ENCODE data around the gene MAP4K5.
A peak's percentile ranks its signal among the peaks of the same experiment; 100 is the strongest.
"Not testable (repeated sequence)": the region's sequence is repeated elsewhere in the genome, so short reads cannot be mapped to it uniquely, and the experiment has no call there.

The MAP4K5 gene

DNA sequence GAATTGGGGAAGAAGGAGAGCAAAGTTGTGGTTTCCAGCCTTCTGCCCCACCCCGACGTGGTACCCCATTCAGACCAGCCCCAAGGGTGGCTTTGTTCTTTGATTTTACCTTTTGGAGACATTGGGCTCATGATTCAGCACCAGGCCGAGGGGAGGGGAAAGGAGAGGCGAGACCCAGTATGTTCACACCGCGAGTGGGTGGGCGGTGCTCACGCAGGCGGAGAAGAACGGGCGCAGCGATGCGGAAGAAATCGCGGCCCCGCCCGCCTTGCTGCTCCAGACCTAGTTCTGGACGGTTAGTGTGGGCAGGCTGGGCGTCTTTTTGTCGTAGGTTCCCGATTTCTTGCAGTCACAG lies 28.5 kb upstream of the MAP4K5 start:
- H3K9me3 ChIP-seq (ENCODE audit: insufficient read depth, low read length): no peaks in the 10 kb centered on the region
- peak overlapping the region; percentile 72 for H3K9ac ChIP-seq (ENCODE audit: insufficient read length, low read depth)
- peak; percentile 1 for DNase-seq (ENCODE audit: low read depth, low spot score)
- H3K27me3 ChIP-seq (ENCODE audit: insufficient read depth, insufficient read length): peaks cover 64% of the 10 kb centered on the region
- H3K4me3 ChIP-seq (ENCODE audit: insufficient read length, low read depth): peak overlapping the region; percentile 54
- no peaks in the 10 kb centered on the region for H3K36me3 ChIP-seq (ENCODE audit: insufficient read depth, insufficient read length, low read length)
- no peaks in the 10 kb centered on the region for H3K4me1 ChIP-seq (ENCODE audit: insufficient read depth, insufficient read length)
- TF ChIP-seq ZNF274 (IDR thresholded peaks at IDR 0.05; ENCODE audit: low read depth, low read length): no peak
- no peak for TF ChIP-seq SUZ12 (IDR thresholded peaks at IDR 0.05; ENCODE audit: extremely low read depth, insufficient read depth, insufficient read length)
- no peak for TF ChIP-seq YY1 (IDR thresholded peaks at IDR 0.05; ENCODE audit: insufficient read depth, insufficient read length)

DNA sequence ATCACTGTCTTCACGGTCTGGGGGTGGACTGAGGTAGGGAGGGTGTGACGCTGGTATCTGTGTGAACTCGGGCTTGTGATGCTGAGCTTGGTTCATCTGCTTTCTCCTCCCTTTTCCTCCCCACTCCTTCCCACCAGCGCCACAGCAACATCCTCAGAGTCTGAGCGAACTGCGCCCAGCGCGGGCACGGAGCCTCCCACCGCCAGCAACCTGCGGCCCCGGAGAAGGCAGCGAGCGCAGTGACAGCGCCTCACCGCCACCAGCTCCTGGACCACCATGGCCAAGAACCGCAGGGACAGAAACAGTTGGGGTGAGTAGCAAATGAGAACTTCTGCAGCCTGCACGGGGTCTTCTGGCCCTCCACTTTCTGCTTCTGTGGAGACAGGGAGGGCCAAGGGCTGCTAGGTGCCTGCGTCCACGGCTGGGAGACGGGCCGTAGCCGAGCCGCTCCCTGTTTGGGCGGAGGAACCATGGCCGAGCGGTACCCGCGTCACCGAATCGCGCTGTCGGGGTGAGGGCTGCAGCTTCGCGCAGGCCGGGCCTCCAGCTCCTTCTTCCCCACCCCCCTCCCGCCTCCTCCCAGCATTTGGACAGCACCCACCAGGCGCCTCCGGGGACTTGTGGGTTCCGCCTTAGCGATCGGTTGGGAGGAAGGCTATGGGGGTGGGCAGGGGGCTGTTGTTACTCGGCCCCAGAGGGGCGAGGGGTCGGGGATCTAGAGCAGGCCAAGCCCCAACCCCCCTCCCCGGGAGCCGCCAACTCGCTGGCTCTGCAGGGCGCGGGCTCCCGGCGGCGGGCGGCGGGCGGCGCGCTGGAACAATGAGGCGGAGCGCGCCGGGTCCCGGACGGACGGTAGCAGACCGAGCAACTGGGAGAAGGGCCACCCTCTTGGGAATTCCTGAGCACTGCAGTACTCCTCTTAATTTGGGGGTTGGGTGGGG lies 27.9 kb upstream of the MAP4K5 start, which contains the start of gene ATL1:
TSS of gene ATL1 (plus strand) at position 156 of the 941 bp plus-strand sequence. CDS start at position 277, 121 bp downstream.
- Histone ChIP-seq H3K4me1 (ENCODE audit: insufficient read depth, insufficient read length) (no peaks in the 10 kb centered on the region), H3K4me3 (ENCODE audit: insufficient read length, low read depth) (peak within 1 kb of the TSS; percentile 54), H3K27me3 (ENCODE audit: insufficient read depth, insufficient read length) (peaks cover 64% of the 10 kb centered on the region), H3K36me3 (ENCODE audit: insufficient read depth, insufficient read length, low read length) (no peaks in the 10 kb centered on the region), H3K9ac (ENCODE audit: insufficient read length, low read depth) (peak within 1 kb of the TSS; percentile 72), H3K9me3 (ENCODE audit: insufficient read depth, low read length) (no peaks in the 10 kb centered on the region)
- TF ChIP-seq YY1 (IDR thresholded peaks at IDR 0.05; ENCODE audit: insufficient read depth, insufficient read length) (no peak), SUZ12 (IDR thresholded peaks at IDR 0.05; ENCODE audit: extremely low read depth, insufficient read depth, insufficient read length) (no peak), ZNF274 (IDR thresholded peaks at IDR 0.05; ENCODE audit: low read depth, low read length) (no peak)
- peak; percentile 42 for DNase-seq (ENCODE audit: low read depth, low spot score)

DNA sequence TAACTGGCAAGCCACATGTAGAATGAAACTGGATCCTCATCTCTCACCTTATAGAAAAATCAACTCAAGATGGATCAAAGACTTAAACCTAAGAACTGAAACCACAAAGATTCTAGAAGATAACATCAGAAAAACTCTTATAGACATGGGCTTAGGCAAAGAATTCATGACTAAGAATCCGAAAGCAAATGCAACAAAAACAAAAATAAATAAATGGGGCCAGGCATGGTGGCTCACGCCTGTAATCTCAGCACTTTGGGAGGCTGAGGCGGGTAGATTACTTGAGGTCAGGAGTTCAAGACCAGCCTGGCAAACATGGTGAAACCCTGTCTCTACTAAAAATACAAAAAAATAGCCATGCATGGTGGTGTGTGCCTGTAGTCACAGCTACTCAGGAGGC lies 20.4 kb upstream of the MAP4K5 start:
- H3K9ac ChIP-seq (ENCODE audit: insufficient read length, low read depth); DNase-seq (ENCODE audit: low read depth, low spot score); H3K36me3 ChIP-seq (ENCODE audit: insufficient read depth, insufficient read length, low read length); H3K27me3 ChIP-seq (ENCODE audit: insufficient read depth, insufficient read length); H3K4me1 ChIP-seq (ENCODE audit: insufficient read depth, insufficient read length); H3K4me3 ChIP-seq (ENCODE audit: insufficient read length, low read depth); H3K9me3 ChIP-seq (ENCODE audit: insufficient read depth, low read length): not testable (repeated sequence)

DNA sequence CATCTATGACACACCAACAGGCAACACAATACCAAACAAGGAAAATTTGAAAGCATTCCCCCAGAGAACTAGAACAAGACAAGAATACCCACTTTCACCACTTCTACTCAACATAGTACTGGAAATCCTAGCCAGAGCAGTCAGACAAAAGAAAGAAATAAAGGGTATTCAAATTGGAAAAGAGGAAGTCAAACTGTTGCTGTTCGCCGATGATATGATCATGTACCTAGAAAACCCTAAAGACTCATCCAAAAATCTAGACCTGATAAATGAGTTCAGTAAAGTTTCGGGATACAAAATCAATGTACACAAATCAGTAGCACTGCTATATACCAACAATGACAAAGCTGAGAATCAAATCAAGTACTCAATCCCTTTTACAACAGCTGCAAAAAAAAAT lies 19.5 kb upstream of the MAP4K5 start:
- TF ChIP-seq ZNF274 (IDR thresholded peaks at IDR 0.05; ENCODE audit: low read depth, low read length) (no peak), SUZ12 (IDR thresholded peaks at IDR 0.05; ENCODE audit: extremely low read depth, insufficient read depth, insufficient read length) (no peak), YY1 (IDR thresholded peaks at IDR 0.05; ENCODE audit: insufficient read depth, insufficient read length) (no peak)
- H3K9ac ChIP-seq (ENCODE audit: insufficient read length, low read depth): no peak overlapping the region
- no peaks in the 10 kb centered on the region for H3K4me1 ChIP-seq (ENCODE audit: insufficient read depth, insufficient read length)
- DNase-seq (ENCODE audit: low read depth, low spot score): no peak
- no peaks in the 10 kb centered on the region for H3K27me3 ChIP-seq (ENCODE audit: insufficient read depth, insufficient read length)
- H3K4me3 ChIP-seq (ENCODE audit: insufficient read length, low read depth): no peak overlapping the region
- H3K9me3 ChIP-seq (ENCODE audit: insufficient read depth, low read length): no peaks in the 10 kb centered on the region
- H3K36me3 ChIP-seq (ENCODE audit: insufficient read depth, insufficient read length, low read length): no peaks in the 10 kb centered on the region

DNA sequence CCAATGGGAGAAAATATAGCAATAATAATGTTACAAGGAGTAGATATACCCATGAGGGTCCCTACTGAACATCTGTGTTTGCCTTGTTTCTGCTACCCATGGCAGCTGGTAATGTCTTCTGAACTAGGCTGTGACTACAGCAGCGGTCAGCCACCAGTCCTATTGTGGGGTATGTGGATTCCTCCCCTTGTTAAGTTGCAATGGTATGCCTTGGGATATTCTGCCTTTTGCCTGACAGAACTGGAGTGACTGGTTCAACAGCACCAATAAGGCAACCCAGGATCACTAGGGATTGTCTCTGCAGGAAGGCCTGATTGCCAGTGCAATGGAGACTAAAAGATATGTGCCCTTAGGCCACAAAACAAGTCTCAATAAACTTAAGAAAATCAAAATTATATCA lies 17.9 kb upstream of the MAP4K5 start:
- Histone ChIP-seq H3K9ac (ENCODE audit: insufficient read length, low read depth) (no peak overlapping the region), H3K4me3 (ENCODE audit: insufficient read length, low read depth) (no peak overlapping the region), H3K9me3 (ENCODE audit: insufficient read depth, low read length) (no peaks in the 10 kb centered on the region), H3K4me1 (ENCODE audit: insufficient read depth, insufficient read length) (no peaks in the 10 kb centered on the region), H3K27me3 (ENCODE audit: insufficient read depth, insufficient read length) (no peaks in the 10 kb centered on the region), H3K36me3 (ENCODE audit: insufficient read depth, insufficient read length, low read length) (no peaks in the 10 kb centered on the region)
- TF ChIP-seq ZNF274 (IDR thresholded peaks at IDR 0.05; ENCODE audit: low read depth, low read length): no peak
- no peak for TF ChIP-seq SUZ12 (IDR thresholded peaks at IDR 0.05; ENCODE audit: extremely low read depth, insufficient read depth, insufficient read length)
- no peak for TF ChIP-seq YY1 (IDR thresholded peaks at IDR 0.05; ENCODE audit: insufficient read depth, insufficient read length)
- no peak for DNase-seq (ENCODE audit: low read depth, low spot score)

DNA sequence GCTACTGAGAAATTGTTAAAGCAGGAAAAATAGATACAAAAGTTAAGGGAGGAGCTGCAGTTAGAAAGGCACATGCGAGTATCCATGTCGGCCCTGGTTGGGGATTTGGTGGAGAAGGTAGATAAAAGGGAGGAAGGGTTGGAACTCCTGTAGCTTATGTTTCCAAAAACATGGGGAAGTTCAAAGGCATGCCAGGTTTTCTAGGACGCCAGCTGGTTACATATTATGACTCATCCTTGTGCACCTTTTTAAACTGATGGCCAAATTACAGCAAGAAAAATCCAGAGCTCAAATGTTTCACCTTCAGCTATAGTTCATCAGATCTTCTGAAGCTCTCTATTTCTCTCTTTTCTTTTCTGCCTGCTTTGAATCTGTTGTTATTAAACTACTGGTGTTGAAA lies 13.2 kb upstream of the MAP4K5 start:
- Histone ChIP-seq H3K36me3 (ENCODE audit: insufficient read depth, insufficient read length, low read length) (no peaks in the 10 kb centered on the region), H3K9ac (ENCODE audit: insufficient read length, low read depth) (no peak overlapping the region), H3K27me3 (ENCODE audit: insufficient read depth, insufficient read length) (no peaks in the 10 kb centered on the region), H3K4me3 (ENCODE audit: insufficient read length, low read depth) (no peak overlapping the region), H3K9me3 (ENCODE audit: insufficient read depth, low read length) (0 out of 2 replicates have a peak, but pooled peaks cover 8% of the 10 kb centered on the region), H3K4me1 (ENCODE audit: insufficient read depth, insufficient read length) (no peaks in the 10 kb centered on the region)
- DNase-seq (ENCODE audit: low read depth, low spot score): no peak
- TF ChIP-seq YY1 (IDR thresholded peaks at IDR 0.05; ENCODE audit: insufficient read depth, insufficient read length) (no peak), SUZ12 (IDR thresholded peaks at IDR 0.05; ENCODE audit: extremely low read depth, insufficient read depth, insufficient read length) (no peak), ZNF274 (IDR thresholded peaks at IDR 0.05; ENCODE audit: low read depth, low read length) (no peak)

DNA sequence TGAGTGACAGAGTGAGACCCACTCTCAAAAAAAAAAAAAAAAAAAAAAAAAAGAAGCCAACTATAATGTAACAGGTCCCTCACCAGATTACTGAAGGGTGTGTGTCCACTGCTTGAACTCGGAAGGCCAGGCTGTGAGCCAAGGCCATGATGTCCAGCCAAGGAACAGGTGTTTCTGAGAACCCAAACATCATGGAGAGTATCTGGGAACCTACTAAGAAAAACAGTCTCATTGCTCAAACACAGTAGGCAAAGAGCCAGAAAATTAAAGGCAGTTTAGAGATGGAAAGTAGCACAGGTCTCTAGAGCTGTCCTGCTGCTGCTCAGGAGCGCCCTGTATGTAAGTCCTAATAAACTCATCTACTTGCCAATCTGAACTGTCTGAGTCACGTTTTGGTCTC lies 12.5 kb upstream of the MAP4K5 start:
- Histone ChIP-seq H3K9ac (ENCODE audit: insufficient read length, low read depth) (no peak overlapping the region), H3K36me3 (ENCODE audit: insufficient read depth, insufficient read length, low read length) (no peaks in the 10 kb centered on the region), H3K9me3 (ENCODE audit: insufficient read depth, low read length) (0 out of 2 replicates have a peak, but pooled peaks cover 8% of the 10 kb centered on the region), H3K27me3 (ENCODE audit: insufficient read depth, insufficient read length) (no peaks in the 10 kb centered on the region), H3K4me3 (ENCODE audit: insufficient read length, low read depth) (no peak overlapping the region), H3K4me1 (ENCODE audit: insufficient read depth, insufficient read length) (no peaks in the 10 kb centered on the region)
- TF ChIP-seq ZNF274 (IDR thresholded peaks at IDR 0.05; ENCODE audit: low read depth, low read length) (no peak), YY1 (IDR thresholded peaks at IDR 0.05; ENCODE audit: insufficient read depth, insufficient read length) (no peak), SUZ12 (IDR thresholded peaks at IDR 0.05; ENCODE audit: extremely low read depth, insufficient read depth, insufficient read length) (no peak)
- DNase-seq (ENCODE audit: low read depth, low spot score): no peak
